ENCODE data around the gene MUC5B.

- no peak for TF ChIP-seq POLR2A (IDR thresholded peaks at IDR 0.05; ENCODE audit: low read depth, low read length)
- TF ChIP-seq POLR2AphosphoS5 (IDR thresholded peaks at IDR 0.05; ENCODE audit: low read depth, low read length): no peak
Measured at GRCh38 chr11:1240771-1241170, 17.9 kb downstream of the MUC5B start.
